SK-N-SH treated with all-trans-retinoic acid at 6 μM for 48 hours (cell line): Measurements from ENCODE around the gene BCL10.

Experiments
- ATAC-seq: fragments of 200-7000 bp; cut with Tn5 transposase; 3 replicates; pipeline ENCODE4 v1.9.1; 2020; ENCODE audit warnings: mild to moderate bottlenecking, moderate library complexity
- ARNTL ChIP-seq: fragments of 450-650 bp; formaldehyde crosslinking; IDR thresholded peaks from 2 replicates; pipeline ENCODE4 v1.5.0; 2020; ENCODE audit warnings: low read depth, mild to moderate bottlenecking, moderate library complexity, borderline replicate concordance
- BACH2 ChIP-seq: fragments of 250-450 bp; sonication (Bioruptor Pico); IDR thresholded peaks from 2 replicates; pipeline ENCODE4 v1.9.0; 2021; ENCODE audit warnings: mild to moderate bottlenecking, borderline replicate concordance
- CREB5 ChIP-seq: fragments of 250-450 bp; sonication (Bioruptor Pico); IDR thresholded peaks from 2 replicates; pipeline ENCODE4 v1.5.1; 2020; ENCODE audit warnings: low read depth, mild to moderate bottlenecking, moderate library complexity
- CSDC2 ChIP-seq: fragments of 250-450 bp; sonication (Bioruptor Pico); IDR thresholded peaks from 2 replicates; pipeline ENCODE4 v1.5.0; 2020; ENCODE audit warnings: mild to moderate bottlenecking, moderate library complexity
- GLIS3 ChIP-seq: fragments of 250-450 bp; sonication (Bioruptor Pico); IDR thresholded peaks from 2 replicates; pipeline ENCODE4 v1.5.0; 2020; ENCODE audit warnings: mild to moderate bottlenecking, moderate library complexity
- ISL1 ChIP-seq: fragments of 250-450 bp; sonication (Bioruptor Pico); IDR thresholded peaks from 2 replicates; pipeline ENCODE4 v2.1.2; 2022; ENCODE audit warnings: mild to moderate bottlenecking, moderate library complexity
- PATZ1 ChIP-seq: fragments of 250-450 bp; sonication (Bioruptor Pico); IDR thresholded peaks from 2 replicates; pipeline ENCODE4 v1.8.0; 2020; ENCODE audit warnings: mild to moderate bottlenecking, moderate library complexity, borderline replicate concordance
- PPARA ChIP-seq: fragments of 250-450 bp; sonication (Bioruptor Pico); IDR thresholded peaks from 2 replicates; pipeline ENCODE4 v1.5.0; 2020; ENCODE audit warnings: mild to moderate bottlenecking, borderline replicate concordance
- RARB ChIP-seq: fragments of 250-450 bp; sonication (Bioruptor Pico); IDR thresholded peaks from 2 replicates; pipeline ENCODE4 v1.8.0; 2021; ENCODE audit warnings: mild to moderate bottlenecking, moderate library complexity
- SNAI2 ChIP-seq: fragments of 250-450 bp; sonication (Bioruptor Pico); IDR thresholded peaks from 2 replicates; pipeline ENCODE4 v1.5.0; 2020; ENCODE audit warnings: mild to moderate bottlenecking, moderate library complexity
- TCF4 ChIP-seq: fragments of 250-450 bp; sonication (Bioruptor Pico); IDR thresholded peaks from 2 replicates; pipeline ENCODE4 v1.8.0; 2021; ENCODE audit warnings: mild to moderate bottlenecking, moderate library complexity, borderline replicate concordance
- TOX ChIP-seq: fragments of 250-450 bp; sonication (Bioruptor Pico); IDR thresholded peaks from 2 replicates; pipeline ENCODE4 v1.8.0; 2021; ENCODE audit warnings: mild to moderate bottlenecking, moderate library complexity, borderline replicate concordance
- ZC3H10 ChIP-seq: fragments of 250-450 bp; sonication (Bioruptor Pico); IDR thresholded peaks from 2 replicates; pipeline ENCODE4 v1.5.1; 2021; ENCODE audit warnings: mild to moderate bottlenecking, moderate library complexity
- ZFP3 ChIP-seq: fragments of 250-450 bp; sonication (Bioruptor Pico); IDR thresholded peaks from 2 replicates; pipeline ENCODE4 v1.5.0; 2020; ENCODE audit warnings: mild to moderate bottlenecking, moderate library complexity
- ZFP30 ChIP-seq: fragments of 450-650 bp; formaldehyde crosslinking; IDR thresholded peaks from 2 replicates; pipeline ENCODE4 v1.5.0; 2022; ENCODE audit warnings: mild to moderate bottlenecking, moderate library complexity
- ZNF565 ChIP-seq: fragments of 450-650 bp; formaldehyde crosslinking; conservative IDR thresholded peaks from 2 replicates; pipeline ENCODE4 v1.5.0; 2020; ENCODE audit warnings: low read depth, mild to moderate bottlenecking, moderate library complexity
- ZNF70 ChIP-seq: fragments of 450-650 bp; formaldehyde crosslinking; IDR thresholded peaks from 2 replicates; pipeline ENCODE4 v1.5.0; 2020; ENCODE audit warnings: mild to moderate bottlenecking, moderate library complexity
- ZNF8 ChIP-seq: fragments of 450-650 bp; formaldehyde crosslinking; IDR thresholded peaks from 2 replicates; pipeline ENCODE4 v1.5.0; 2020; ENCODE audit warnings: mild to moderate bottlenecking, moderate library complexity
- TF ChIP-seq, protein P1 (sequence below): fragments of 250-450 bp; sonication (Bioruptor Pico); IDR thresholded peaks from 2 replicates; pipeline ENCODE4 v1.5.1; 2021; ENCODE audit warnings: mild to moderate bottlenecking, moderate library complexity
- TF ChIP-seq, protein P2 (sequence below): fragments of 250-450 bp; sonication (Bioruptor Pico); IDR thresholded peaks from 2 replicates; pipeline ENCODE4 v1.8.0; 2021; ENCODE audit warnings: low read depth, mild to moderate bottlenecking, moderate library complexity, borderline replicate concordance
- TF ChIP-seq, protein P3 (sequence below): fragments of 250-450 bp; sonication (Bioruptor Pico); IDR thresholded peaks from 2 replicates; pipeline ENCODE4 v1.5.0; 2020; ENCODE audit warnings: mild to moderate bottlenecking, moderate library complexity

Gene BCL10

DNA sequence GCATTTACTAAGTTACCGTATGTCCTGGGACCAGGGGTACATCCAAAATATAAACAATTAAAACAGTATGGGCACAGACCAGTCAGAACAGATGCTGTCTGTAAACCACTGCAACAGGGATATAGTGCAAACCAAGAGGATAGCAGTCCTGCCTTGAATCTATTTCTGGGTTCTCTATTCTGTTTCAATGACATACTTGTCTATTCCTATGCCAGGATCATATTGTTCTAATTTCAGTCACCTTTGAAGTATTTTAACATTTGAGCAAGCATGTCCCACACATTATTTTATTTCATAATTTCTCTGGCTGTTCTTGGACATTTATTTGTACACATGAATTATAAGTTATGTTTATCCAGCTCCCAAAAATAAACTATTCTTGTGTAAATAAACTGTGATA lies 47.5 kb downstream of the BCL10 start:
- no peak for TF ChIP-seq ISL1
- no peak for TF ChIP-seq GLIS3 (CRISPR knock-in tag)
- TF ChIP-seq TCF4 (CRISPR knock-in tag), result no peak
- no peak for TF ChIP-seq ZC3H10 (CRISPR knock-in tag)
- TF ChIP-seq, protein P1, sequence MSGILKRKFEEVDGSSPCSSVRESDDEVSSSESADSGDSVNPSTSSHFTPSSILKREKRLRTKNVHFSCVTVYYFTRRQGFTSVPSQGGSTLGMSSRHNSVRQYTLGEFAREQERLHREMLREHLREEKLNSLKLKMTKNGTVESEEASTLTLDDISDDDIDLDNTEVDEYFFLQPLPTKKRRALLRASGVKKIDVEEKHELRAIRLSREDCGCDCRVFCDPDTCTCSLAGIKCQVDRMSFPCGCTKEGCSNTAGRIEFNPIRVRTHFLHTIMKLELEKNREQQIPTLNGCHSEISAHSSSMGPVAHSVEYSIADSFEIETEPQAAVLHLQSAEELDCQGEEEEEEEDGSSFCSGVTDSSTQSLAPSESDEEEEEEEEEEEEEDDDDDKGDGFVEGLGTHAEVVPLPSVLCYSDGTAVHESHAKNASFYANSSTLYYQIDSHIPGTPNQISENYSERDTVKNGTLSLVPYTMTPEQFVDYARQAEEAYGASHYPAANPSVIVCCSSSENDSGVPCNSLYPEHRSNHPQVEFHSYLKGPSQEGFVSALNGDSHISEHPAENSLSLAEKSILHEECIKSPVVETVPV (CRISPR knock-in tag), result no peak
- TF ChIP-seq ZNF565 (CRISPR knock-in tag), result no peak
- TF ChIP-seq ZNF70, result no peak
- no peak for TF ChIP-seq BACH2 (CRISPR knock-in tag)
- no peak for TF ChIP-seq CSDC2 (CRISPR knock-in tag)
- no peak for TF ChIP-seq CREB5 (CRISPR knock-in tag)
- TF ChIP-seq ZFP30 (CRISPR knock-in tag), result no peak
- TF ChIP-seq RARB (CRISPR knock-in tag), result no peak
- no peak for TF ChIP-seq ZNF8 (CRISPR knock-in tag)
- TF ChIP-seq, protein P2, sequence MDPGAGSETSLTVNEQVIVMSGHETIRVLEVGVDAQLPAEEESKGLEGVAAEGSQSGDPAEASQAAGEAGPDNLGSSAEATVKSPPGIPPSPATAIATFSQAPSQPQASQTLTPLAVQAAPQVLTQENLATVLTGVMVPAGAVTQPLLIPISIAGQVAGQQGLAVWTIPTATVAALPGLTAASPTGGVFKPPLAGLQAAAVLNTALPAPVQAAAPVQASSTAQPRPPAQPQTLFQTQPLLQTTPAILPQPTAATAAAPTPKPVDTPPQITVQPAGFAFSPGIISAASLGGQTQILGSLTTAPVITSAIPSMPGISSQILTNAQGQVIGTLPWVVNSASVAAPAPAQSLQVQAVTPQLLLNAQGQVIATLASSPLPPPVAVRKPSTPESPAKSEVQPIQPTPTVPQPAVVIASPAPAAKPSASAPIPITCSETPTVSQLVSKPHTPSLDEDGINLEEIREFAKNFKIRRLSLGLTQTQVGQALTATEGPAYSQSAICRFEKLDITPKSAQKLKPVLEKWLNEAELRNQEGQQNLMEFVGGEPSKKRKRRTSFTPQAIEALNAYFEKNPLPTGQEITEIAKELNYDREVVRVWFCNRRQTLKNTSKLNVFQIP, result no peak
- no peak for TF ChIP-seq ZFP3 (CRISPR knock-in tag)
- no peak for TF ChIP-seq ARNTL
- TF ChIP-seq PPARA (CRISPR knock-in tag), result no peak
- TF ChIP-seq SNAI2 (CRISPR knock-in tag), result no peak
- TF ChIP-seq TOX (CRISPR knock-in tag), result no peak
- no peak for ATAC-seq

- no peak for ATAC-seq
- no peak for TF ChIP-seq PATZ1
- no peak for TF ChIP-seq CSDC2 (CRISPR knock-in tag)
- TF ChIP-seq, protein P3, sequence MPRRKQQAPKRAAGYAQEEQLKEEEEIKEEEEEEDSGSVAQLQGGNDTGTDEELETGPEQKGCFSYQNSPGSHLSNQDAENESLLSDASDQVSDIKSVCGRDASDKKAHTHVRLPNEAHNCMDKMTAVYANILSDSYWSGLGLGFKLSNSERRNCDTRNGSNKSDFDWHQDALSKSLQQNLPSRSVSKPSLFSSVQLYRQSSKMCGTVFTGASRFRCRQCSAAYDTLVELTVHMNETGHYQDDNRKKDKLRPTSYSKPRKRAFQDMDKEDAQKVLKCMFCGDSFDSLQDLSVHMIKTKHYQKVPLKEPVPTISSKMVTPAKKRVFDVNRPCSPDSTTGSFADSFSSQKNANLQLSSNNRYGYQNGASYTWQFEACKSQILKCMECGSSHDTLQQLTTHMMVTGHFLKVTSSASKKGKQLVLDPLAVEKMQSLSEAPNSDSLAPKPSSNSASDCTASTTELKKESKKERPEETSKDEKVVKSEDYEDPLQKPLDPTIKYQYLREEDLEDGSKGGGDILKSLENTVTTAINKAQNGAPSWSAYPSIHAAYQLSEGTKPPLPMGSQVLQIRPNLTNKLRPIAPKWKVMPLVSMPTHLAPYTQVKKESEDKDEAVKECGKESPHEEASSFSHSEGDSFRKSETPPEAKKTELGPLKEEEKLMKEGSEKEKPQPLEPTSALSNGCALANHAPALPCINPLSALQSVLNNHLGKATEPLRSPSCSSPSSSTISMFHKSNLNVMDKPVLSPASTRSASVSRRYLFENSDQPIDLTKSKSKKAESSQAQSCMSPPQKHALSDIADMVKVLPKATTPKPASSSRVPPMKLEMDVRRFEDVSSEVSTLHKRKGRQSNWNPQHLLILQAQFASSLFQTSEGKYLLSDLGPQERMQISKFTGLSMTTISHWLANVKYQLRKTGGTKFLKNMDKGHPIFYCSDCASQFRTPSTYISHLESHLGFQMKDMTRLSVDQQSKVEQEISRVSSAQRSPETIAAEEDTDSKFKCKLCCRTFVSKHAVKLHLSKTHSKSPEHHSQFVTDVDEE (CRISPR knock-in tag), result no peak
Measured at GRCh38 chr1:85225624-85226380, 50.6 kb downstream of the BCL10 start.
